Inflammatory macrophage treated with lipopolysaccharide for 4 hours (primary cell): ENCODE results near the gene ATP6V0D1.
"Not testable (repeated sequence)": the region's sequence is repeated elsewhere in the genome, so short reads cannot be mapped to it uniquely, and the experiment has no call there.

Experiments used
- DNase-seq: peaks from one replicate; pipeline ENCODE4 v3.0.0-alpha.2; 2020

The ATP6V0D1 gene

GRCh38 chr16:67424261-67424615 lies 56.7 kb downstream of the ATP6V0D1 start:
- DNase-seq: no peak

- no peak for DNase-seq
Observed at GRCh38 chr16:67423611-67424260, 57.2 kb downstream of the ATP6V0D1 start.

GRCh38 chr16:67423015-67423414 lies 57.9 kb downstream of the ATP6V0D1 start:
- DNase-seq: no peak

- no peak for DNase-seq
Observed at GRCh38 chr16:67421030-67421429, 59.9 kb downstream of the ATP6V0D1 start.

- no peak for DNase-seq
Observed at GRCh38 chr16:67419931-67420330, 61.0 kb downstream of the ATP6V0D1 start.

- DNase-seq: no peak
Observed at GRCh38 chr16:67419502-67419901, 61.5 kb downstream of the ATP6V0D1 start.

- DNase-seq: no peak
Observed at GRCh38 chr16:67417333-67418061, 63.5 kb downstream of the ATP6V0D1 start.

- DNase-seq: peak; percentile 50
Observed at GRCh38 chr16:67415872-67416793, 64.8 kb downstream of the ATP6V0D1 start, which contains the start of gene ZDHHC1. Gene ZDHHC1 (minus strand): TSS chr16:67416477. CDS start chr16:67407775, 8,702 bp downstream.

GRCh38 chr16:67415421-67415820 lies 65.5 kb downstream of the ATP6V0D1 start:
- DNase-seq: not testable (repeated sequence)

GRCh38 chr16:67413978-67414911 lies 66.7 kb downstream of the ATP6V0D1 start:
- DNase-seq: peak; percentile 79

- DNase-seq: no peak
Observed at GRCh38 chr16:67412294-67412693, 68.7 kb downstream of the ATP6V0D1 start.

- no peak for DNase-seq
Observed at GRCh38 chr16:67411339-67411738, 69.6 kb downstream of the ATP6V0D1 start.

- DNase-seq: no peak
Observed at GRCh38 chr16:67409631-67410030, 71.3 kb downstream of the ATP6V0D1 start.

GRCh38 chr16:67407788-67408452 lies 73.0 kb downstream of the ATP6V0D1 start:
- no peak for DNase-seq

- DNase-seq: no peak
Observed at GRCh38 chr16:67407176-67407787, 73.7 kb downstream of the ATP6V0D1 start.

GRCh38 chr16:67406111-67406971 lies 74.6 kb downstream of the ATP6V0D1 start:
- no peak for DNase-seq

GRCh38 chr16:67405336-67405735 lies 75.6 kb downstream of the ATP6V0D1 start:
- no peak for DNase-seq

GRCh38 chr16:67404740-67405226 lies 76.2 kb downstream of the ATP6V0D1 start:
- DNase-seq: no peak

GRCh38 chr16:67403976-67404555 lies 76.9 kb downstream of the ATP6V0D1 start:
- DNase-seq: no peak

GRCh38 chr16:67400901-67401300 lies 80.1 kb downstream of the ATP6V0D1 start:
- DNase-seq: no peak
